GM10847 (cell line): ENCODE data around the gene MRAP.

Source experiments
- POLR2A ChIP-seq: IDR thresholded peaks from 2 replicates; pipeline ENCODE4 v1.6.1; 2011; ENCODE audit not compliant: insufficient read length; ENCODE audit errors: extremely low read depth

MRAP gene

DNA sequence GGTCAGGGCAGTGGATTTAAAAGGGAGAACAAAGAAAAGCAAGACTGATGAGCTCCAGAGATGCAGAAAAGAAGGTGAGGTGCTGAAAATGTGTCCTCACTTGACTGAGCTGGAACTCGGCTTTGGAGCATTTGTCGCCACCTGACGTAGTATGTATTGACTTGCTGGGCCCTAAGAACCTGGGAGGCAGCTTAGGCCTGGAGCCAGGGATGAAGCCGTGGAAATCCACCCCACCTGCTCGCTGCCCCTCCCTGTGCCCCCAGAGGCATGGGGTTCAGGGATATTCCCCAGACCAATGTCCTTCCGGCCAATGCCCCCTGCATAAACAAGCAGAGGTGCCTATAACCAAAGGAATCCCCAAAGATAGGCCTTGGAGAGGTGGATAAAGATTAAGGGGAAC, 14.3 kb downstream of the MRAP start:
- TF ChIP-seq POLR2A, result no peak

DNA sequence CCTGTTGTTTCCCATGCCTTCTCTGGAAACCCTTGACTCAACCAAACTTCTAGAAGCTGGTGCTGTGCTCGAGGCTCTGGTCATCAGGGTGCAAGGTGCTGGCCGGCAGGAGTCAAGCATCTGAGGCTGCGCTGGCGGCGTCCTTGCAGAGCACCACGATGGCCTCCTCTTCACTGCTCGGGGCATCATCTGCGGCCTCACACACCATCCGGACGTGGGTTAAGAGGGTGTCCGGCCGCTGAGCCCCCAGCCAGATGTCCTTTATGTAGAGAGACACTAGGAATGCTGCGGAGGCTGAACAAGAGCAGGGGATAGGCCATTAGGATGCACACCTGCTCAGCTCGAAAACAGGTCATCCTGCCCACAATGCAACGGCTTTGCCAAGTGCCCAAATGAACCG, 16.2 kb downstream of the MRAP start:
- TF ChIP-seq POLR2A, result no peak

DNA sequence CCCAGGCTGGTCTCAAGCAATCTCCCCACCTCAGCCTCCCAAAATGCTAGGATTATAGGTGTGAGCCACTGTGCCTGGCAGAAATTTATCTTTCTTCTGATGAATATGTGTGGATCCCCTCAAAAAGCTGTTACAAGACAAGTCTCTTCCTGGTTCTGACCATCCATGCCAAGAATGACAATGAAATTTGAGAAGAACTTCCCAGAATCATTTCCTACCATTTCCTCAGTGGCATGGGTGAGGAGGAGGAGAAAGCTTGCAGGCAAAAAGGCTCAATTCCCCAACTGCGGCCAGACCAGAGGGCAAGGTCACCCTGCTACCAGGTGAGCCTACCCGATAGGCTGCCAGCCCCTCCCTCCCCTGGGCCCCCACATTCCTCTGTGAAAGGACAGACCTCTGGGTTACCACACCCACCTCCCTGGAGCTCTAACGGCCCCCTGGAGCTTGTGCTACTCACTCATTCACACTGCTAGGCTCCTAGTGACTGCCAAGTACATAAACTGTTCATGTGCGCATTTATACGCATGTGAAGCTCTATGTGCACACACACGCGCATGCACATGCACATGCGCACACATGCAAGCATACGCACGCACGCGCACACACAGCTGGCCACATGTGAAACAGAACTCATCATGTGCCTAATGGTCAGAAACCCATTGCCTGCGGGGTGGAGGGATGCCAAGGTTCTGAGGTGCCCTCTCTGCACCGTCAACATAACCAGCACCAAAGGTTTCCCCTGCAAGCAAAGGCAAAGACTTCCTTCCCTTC, 17.0 kb downstream of the MRAP start:
- TF ChIP-seq POLR2A, result no peak

DNA sequence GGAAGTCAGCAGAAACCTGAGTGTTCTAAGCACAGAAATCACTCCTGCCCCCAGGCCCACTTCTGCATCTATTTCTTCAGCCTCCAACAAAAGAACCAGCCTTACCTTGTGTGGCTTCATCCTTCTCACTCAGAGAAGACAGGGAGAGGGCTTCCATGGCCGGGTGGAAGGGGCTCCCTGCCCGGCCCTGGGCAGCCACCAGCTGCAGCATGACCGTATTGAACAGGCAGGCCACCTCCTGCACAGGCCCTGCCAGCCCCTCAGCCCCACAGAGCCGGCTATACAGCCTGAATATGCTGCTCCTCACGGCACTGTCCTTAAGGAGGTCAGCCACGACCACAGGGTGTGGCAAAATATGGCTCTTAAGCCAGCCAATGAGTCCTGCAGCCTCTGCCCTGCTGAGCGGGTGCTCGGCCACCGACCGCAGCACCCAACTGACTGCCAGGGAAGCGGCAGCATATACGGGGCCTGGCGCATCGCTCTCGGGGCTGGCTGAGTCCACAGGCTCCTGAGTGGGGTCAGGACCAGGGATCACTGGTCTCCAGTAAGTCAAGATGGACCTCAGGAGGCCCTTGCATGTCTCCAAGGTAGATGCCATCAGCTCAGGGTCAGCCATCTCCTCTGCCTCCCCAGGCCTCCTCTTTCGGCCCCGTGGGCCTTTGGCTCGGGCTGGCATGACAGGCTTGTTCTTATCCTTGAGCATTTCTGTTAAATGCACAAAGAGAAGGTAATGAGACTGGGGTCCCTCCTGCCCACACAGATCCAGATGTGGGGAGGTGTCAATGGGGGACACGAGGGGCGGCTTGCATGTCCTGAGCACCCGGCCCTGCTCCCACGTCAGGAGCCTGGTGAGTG, 17.9 kb downstream of the MRAP start:
- TF ChIP-seq POLR2A, result no peak

DNA sequence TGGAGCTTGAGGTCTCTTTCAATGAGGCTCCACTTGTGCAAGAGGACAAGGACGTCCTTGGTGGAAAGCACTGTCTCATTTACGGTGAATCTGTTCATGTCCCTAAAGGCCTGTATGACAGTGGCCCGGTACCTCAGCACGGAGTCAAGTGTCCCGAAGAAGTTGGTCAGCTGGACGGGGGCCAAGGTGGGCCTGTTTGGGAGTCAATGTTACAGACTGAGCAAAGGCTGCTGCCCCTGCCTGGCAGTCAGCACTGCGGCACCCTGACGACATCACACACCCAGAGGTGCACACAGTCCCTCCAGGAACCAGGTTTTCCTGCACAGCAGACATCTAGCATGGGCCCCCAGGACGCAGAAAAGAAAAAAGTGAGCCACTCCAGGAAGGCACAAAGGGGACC, 19.1 kb downstream of the MRAP start:
- TF ChIP-seq POLR2A, result no peak

DNA sequence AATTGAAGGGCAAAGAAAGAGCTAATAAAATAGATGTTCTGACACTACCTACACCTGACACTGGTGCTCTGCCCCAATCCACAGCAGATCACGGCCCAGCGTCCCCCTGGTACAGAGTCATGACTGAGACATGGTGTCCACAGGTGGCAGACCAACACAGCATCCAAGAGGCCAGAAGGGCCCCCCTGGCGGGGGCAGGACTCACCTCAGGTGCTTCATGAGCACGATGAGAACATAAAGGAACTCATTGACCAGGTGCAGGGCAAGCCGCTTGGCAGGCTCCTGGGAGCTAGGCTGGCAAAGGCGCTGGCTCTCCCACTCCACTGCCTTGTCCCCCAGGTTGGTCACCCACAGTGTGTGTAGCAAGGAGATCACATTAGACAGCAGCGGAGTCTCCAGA, 20.4 kb downstream of the MRAP start:
- no peak for TF ChIP-seq POLR2A

DNA sequence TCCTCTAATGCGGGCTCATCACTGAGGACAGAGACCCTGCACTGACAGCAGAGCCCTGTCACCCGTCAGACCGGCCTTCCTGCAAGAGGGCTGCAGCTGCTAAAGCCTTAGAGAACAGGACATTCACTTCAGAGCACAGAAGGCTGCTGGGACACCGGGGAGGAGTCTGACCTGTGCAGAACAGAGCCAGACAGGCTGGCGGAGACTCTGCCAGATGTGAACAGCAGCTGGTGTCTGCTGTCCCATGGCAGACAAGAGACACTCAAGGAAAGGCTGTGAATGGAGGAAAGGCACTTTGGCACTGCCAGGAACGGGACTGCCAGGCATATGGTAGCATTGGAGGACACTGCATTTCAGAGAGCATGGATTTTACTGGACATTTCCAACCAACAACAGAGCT, 21.4 kb downstream of the MRAP start:
- no peak for TF ChIP-seq POLR2A

DNA sequence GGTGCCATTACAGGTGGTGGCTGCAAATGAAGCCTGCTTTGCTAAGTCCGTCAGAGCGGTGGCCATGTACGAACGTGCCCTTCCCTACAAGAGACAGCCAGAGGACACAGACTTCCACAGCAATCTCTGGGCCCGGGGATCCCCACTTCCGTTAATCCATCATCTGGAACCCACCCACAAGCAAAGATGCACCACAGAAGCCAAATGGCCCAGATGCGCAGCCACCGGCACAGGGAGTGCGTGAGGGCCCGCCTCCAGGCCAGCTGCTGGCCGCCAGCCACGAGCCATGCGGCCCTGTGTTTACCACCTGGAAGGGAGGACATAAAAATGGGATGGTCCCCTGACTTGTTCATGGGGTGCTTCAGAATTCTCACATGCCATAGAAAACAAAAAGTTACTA, 22.1 kb downstream of the MRAP start:
- TF ChIP-seq POLR2A, result no peak

DNA sequence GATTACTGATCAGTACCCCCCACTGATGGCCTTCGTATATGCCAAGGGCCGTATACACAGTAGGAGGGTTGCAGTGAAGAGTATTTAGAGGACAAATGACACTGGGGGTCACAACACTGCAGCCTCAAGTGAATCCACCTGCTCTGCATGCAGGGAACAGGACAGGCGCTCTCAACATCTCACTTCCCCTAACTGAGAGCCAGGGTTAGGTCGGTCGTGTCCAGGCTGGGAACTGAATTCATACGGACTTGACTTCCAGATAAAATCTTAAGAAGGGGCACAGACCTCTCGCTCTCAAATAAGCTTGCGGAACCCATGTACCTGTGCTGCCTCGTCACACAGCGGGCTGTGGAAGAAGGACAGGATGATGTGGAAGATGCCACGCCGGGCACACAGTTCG, 22.8 kb downstream of the MRAP start:
- no peak for TF ChIP-seq POLR2A

DNA sequence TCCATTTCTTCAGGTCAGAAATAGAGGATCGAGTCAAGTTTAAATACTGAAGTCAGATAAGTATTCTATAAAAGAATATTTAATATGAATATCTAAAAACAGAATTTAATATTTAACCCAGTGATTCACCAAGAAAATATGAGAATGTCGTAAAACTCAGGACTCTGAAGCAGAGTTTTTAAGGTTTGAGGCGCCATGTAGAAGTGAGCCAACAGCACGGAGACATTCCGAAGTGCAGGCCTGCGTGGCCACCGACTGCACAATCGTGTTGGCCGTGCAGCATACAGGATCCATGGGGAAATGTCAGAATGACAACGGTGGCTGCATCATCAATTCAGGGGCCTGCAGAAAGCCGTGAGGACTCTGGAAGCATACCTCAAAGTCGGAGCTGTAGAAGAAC, 23.4 kb downstream of the MRAP start:
- no peak for TF ChIP-seq POLR2A

DNA sequence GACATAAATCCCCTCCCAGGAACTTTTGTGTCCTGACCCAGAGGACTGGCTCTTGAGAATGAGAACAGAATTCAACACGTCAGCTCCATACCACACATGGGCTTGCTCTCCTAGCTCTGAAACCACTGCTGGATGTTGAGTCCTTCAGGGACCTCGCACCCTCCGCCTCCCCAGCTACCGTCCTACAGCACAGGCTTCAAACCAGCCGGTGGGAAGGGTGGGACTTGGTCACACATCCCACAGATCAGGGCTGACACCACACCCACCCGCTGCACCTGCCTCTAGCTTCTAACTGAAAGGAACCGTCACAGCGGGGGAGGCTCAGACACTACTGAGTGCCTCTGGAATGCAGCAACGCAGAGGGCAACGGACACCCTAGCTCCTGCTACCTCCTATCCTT, 24.0 kb downstream of the MRAP start:
- no peak for TF ChIP-seq POLR2A

DNA sequence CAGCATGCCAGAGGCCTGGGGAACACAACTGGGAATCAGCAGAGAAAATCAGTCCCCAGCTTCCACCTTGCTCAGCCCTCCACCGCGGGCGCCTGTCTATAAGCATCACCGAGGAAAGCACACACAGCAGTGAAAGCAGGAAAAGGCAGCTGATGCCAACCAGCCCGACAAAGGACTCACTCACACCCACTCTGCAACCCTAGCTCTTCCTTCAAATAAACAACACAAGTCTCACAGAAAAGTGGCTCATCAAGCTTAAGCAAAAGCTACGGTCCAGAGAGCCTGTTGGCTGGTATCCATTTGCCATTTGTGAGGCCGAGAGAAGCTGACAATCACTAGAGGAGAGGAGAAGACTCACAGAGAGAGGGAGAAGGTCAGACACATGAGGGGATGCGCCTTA, 27.1 kb downstream of the MRAP start:
- no peak for TF ChIP-seq POLR2A

DNA sequence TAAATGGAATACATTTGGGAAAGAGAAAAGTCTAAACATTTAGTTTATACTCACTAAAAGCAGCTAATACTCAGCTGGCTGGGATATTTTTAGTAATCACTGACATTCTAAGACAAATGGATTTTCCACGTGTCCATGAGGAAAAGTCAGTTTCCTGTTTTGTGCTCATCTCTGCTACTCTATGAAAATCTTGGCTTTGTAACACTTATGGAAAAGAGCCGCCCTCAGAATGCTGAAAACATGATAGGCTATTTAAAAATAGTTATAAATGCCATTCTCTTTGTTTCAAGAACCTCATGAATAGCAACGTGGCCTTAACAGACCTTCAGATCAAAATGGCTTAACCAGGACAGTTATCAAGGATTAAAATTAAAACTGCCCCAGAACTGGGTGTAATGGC, 29.9 kb downstream of the MRAP start:
- TF ChIP-seq POLR2A, result no peak

DNA sequence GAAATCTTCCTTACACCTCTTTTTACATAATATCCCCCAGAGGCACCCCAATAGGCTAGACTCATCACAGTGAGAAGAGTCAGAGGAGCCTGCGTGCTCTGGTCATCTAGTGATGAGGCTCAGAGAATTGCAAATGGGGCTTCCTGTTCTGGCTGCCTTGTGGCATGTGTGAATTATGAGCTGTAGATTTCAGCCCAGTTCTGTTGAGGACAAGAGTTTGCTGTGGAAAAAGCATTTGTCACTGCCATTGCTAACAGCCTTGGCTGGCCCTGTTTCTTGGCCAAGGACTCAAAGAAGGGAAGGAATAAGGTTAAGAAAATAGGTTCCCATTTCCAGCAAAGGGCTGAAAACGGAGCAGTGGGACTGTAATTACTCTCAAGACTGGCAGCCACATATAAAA, 30.7 kb downstream of the MRAP start:
- no peak for TF ChIP-seq POLR2A

DNA sequence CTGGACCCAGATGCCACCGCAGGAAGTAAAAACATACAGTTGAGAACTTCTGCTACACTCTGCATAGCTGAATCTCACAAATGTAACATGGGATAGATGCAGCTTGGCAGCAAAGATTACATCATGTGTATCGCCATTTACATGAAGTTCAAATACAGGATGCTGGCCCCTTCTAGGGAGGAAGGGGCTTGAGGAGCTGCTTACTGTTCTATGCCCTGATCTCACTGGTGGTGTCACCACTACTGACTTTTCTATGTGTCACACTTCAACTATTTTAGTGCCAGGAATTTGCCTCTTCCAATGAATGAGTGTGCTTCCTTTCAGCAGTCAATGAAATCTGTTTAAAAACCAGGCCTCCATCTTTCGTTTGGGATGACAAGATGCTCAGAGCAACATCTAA, 31.1 kb downstream of the MRAP start:
- TF ChIP-seq POLR2A, result no peak

DNA sequence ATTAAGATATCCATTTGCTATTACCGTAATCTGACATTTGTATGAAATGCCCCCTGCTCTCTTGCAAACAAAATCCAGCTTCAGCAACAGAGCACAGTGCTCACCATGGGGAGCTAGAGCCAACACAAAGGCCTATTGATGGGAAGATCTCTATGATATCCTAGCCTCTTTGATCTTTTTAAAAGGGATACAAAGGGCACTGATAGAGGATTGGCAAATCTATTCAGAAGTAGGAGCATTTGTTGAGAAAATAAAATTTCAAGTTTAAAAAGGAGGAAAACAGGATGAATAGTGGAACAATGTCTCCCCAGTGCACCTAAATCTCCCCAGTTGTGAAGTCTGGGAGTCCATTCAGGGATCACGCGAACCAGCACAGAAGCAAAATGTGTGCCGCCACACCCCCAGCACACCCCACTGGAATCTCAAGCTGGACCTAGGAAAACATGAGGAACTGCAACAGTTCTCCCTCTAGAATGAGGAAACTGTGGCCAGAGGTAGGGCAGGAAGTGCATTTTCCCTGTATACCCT, 32.2 kb downstream of the MRAP start:
- TF ChIP-seq POLR2A, result no peak
